Parathyroid adenoma (tissue), 2 donors: Measurements from ENCODE around the gene TBC1D14.

Experiments used
- H2AFZ ChIP-seq: fragments of 300-600 bp; sonication (generic); one replicate; pipeline ENCODE4 v1.7.0; 2017; ENCODE audit warnings: antibody characterized with exemption, mild to moderate bottlenecking
- H3K27ac ChIP-seq: fragments of 300-600 bp; sonication (generic); one replicate; pipeline ENCODE4 v1.7.0; 2017
- H3K27me3 ChIP-seq: fragments of 300-600 bp; sonication (generic); one replicate; pipeline ENCODE4 v1.7.0; 2017; ENCODE audit warnings: low read length; ENCODE audit not compliant: control insufficient read depth, insufficient read depth
- H3K36me3 ChIP-seq: fragments of 300-600 bp; sonication (generic); one replicate; pipeline ENCODE4 v1.7.0; 2017; ENCODE audit warnings: low read length; ENCODE audit not compliant: control insufficient read depth, insufficient read depth
- H3K4me1 ChIP-seq: fragments of 300-600 bp; sonication (generic); one replicate; pipeline ENCODE4 v1.7.0; 2017; ENCODE audit warnings: control low read depth
- H3K4me2 ChIP-seq: fragments of 300-600 bp; sonication (generic); one replicate; pipeline ENCODE4 v1.7.0; 2017; ENCODE audit warnings: low read length
- H3K4me3 ChIP-seq: fragments of 300-600 bp; sonication (generic); one replicate; pipeline ENCODE4 v1.7.0; 2017; ENCODE audit warnings: low read depth, low read length
- H3K79me2 ChIP-seq: fragments of 300-600 bp; sonication (generic); one replicate; pipeline ENCODE4 v1.7.0; 2017; ENCODE audit warnings: control low read depth
- H3K9ac ChIP-seq: fragments of 300-600 bp; sonication (generic); one replicate; pipeline ENCODE4 v1.7.0; 2017; ENCODE audit warnings: mild to moderate bottlenecking
- H3K9me3 ChIP-seq: fragments of 300-600 bp; sonication (generic); one replicate; pipeline ENCODE4 v1.7.0; 2017; ENCODE audit warnings: low read length; ENCODE audit not compliant: control insufficient read depth
- CTCF ChIP-seq: fragments of 300-600 bp; sonication (generic); IDR thresholded peaks from one replicate; pipeline ENCODE4 v1.7.0; 2017; ENCODE audit warnings: antibody characterized with exemption, mild to moderate bottlenecking
- donor health status: primary hyperparathyroidism.

TBC1D14 gene

DNA sequence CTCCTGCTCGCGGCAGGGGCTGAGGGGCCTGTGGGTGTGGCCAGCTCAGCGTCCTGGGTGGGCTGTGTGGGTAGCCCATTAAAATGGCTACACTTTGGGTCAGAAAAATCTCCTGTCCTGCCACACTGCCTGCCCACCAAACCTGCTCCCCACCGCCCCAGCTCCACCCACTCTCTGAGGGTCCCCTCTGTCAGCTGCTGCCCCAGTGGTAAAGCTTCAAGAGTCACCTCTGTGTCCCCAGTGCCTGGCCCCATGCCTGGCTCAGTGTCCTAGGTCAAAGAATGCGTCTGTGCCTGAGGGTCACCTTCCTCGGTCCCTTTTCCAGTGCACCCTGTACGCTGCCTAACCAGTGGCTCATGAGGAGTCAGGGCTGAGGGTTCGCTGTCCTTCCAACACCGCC is 108.7 kb downstream of the TBC1D14 start:
- Histone ChIP-seq H3K9me3 (no peaks in the 10 kb centered on the region), H3K9ac (no peak overlapping the region), H3K4me1 (no peaks in the 10 kb centered on the region), H2AFZ (no peak overlapping the region), H3K36me3 (no peaks in the 10 kb centered on the region), H3K27me3 (no peaks in the 10 kb centered on the region), H3K79me2 (no peaks in the 10 kb centered on the region), H3K4me3 (no peak overlapping the region), H3K4me2 (no peak overlapping the region), H3K27ac (no peak overlapping the region)
- TF ChIP-seq CTCF: no peak

DNA sequence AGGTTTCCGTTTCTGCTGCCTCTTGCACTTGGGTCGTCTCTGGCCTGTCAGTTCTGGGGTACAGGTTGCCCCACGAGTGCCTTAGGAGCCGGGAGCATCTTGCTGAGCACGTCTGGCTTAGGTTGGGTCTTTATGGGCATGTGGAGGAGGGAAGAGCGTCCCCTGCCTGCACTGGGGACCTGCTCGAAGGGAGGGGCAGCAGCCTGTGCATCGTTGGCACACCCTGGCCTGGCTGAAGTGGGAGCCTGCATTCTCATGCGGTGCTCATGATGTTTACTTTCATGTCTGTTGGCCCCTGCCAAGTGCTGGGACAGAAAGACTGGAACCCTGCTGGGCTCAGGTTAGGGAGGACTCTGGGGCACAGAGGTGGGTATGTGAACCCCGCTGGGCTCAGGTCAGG is 109.7 kb downstream of the TBC1D14 start:
- Histone ChIP-seq H3K36me3 (no peaks in the 10 kb centered on the region), H3K9ac (no peak overlapping the region), H3K27me3 (no peaks in the 10 kb centered on the region), H3K4me1 (no peaks in the 10 kb centered on the region), H3K9me3 (no peaks in the 10 kb centered on the region), H2AFZ (no peak overlapping the region), H3K4me3 (no peak overlapping the region), H3K4me2 (no peak overlapping the region), H3K27ac (no peak overlapping the region), H3K79me2 (no peaks in the 10 kb centered on the region)
- TF ChIP-seq CTCF: no peak

DNA sequence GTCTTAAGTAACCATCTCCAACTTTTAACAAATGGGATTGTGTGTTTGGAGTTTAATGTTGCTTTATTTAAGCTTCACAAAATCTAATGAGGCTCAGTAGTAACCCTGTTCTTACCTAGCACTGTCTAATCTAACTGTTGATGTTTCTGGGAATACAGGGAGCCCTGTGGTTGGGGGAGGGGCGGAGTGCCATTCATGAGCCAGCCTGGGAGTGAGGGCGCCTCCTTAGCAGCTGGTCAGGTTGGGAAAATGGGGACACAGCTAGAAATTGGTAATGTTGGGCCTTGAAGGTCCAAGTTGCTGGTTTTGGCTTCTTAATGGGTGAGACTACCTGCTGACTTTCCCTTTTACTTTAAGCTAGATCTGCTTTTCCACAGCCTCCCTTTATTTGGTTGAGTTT is 110.7 kb downstream of the TBC1D14 start:
- no peak overlapping the region for H3K9ac ChIP-seq
- no peaks in the 10 kb centered on the region for H3K27me3 ChIP-seq
- no peak overlapping the region for H2AFZ ChIP-seq
- no peak overlapping the region for H3K27ac ChIP-seq
- no peak overlapping the region for H3K4me2 ChIP-seq
- H3K79me2 ChIP-seq: no peaks in the 10 kb centered on the region
- H3K4me1 ChIP-seq: no peaks in the 10 kb centered on the region
- no peak for TF ChIP-seq CTCF
- no peak overlapping the region for H3K4me3 ChIP-seq
- no peaks in the 10 kb centered on the region for H3K9me3 ChIP-seq
- H3K36me3 ChIP-seq: no peaks in the 10 kb centered on the region

- H3K4me2 ChIP-seq: no peak overlapping the region
- no peak overlapping the region for H3K9ac ChIP-seq
- H3K36me3 ChIP-seq: no peaks in the 10 kb centered on the region
- H3K79me2 ChIP-seq: no peaks in the 10 kb centered on the region
- H3K4me1 ChIP-seq: no peaks in the 10 kb centered on the region
- no peaks in the 10 kb centered on the region for H3K27me3 ChIP-seq
- H2AFZ ChIP-seq: no peak overlapping the region
- TF ChIP-seq CTCF: no peak
- H3K9me3 ChIP-seq: no peaks in the 10 kb centered on the region
- no peak overlapping the region for H3K4me3 ChIP-seq
- H3K27ac ChIP-seq: no peak overlapping the region
These were observed 111.2 kb downstream of the TBC1D14 start for GRCh38 chr4:7020856-7021255.

DNA sequence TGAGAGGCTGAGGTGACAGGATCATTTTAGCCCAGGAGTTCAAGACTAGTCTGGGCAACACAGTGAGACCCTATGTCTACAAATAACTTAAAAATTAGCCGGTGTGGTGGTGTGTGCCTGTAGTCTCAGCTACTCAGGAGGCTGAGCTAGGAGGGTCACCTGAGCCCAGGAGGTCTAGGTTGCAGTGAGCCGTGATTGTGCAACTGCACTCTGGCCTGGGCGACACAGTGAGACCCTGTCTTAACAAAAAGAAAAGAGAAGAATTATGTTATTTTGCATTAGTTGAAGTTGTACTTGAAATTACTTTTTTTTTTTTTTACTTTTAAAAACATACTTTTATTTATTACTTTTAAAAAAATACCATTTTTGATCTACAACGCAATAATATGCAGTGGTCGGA is 111.7 kb downstream of the TBC1D14 start:
- Histone ChIP-seq H3K9ac (no peak overlapping the region), H3K4me2 (no peak overlapping the region), H3K9me3 (no peaks in the 10 kb centered on the region), H3K4me3 (no peak overlapping the region), H2AFZ (no peak overlapping the region), H3K27ac (no peak overlapping the region), H3K4me1 (no peaks in the 10 kb centered on the region), H3K79me2 (no peaks in the 10 kb centered on the region), H3K27me3 (no peaks in the 10 kb centered on the region), H3K36me3 (no peaks in the 10 kb centered on the region)
- no peak for TF ChIP-seq CTCF
